Cardiac septum (tissue), 1 donor: ENCODE measurements around the gene SELENOK. TPM values are rescaled to one million over a fixed set of nuclear protein-coding genes. Genes with fewer than 3 reads are reported as not detected.

Experiments used
- DNase-seq: peaks from one replicate; pipeline ENCODE4 v3.0.0-alpha.2; 2020; ENCODE audit warnings: low spot score
- intact Hi-C: fragments of 100-400 bp; cut with DNase I; formaldehyde crosslinking; loops from one replicate; pipeline ENCODE4 v1.14.0; 2022
- total RNA-seq: library from RNA; stranded (reverse); fragmentation: NEBNext Ultra II Directional; extraction: Animal tissue kit (Norgen Biotek cat#: 25700); gene quantifications from one replicate; pipeline ENCODE4 v1.2.1, GENCODE V29; 2021
- donor health status: DM: no; HTN: no; CAD: no.

Gene SELENOK
- total RNA-seq, 1 donor from 2014 or later, result 89.3 TPM

DNA sequence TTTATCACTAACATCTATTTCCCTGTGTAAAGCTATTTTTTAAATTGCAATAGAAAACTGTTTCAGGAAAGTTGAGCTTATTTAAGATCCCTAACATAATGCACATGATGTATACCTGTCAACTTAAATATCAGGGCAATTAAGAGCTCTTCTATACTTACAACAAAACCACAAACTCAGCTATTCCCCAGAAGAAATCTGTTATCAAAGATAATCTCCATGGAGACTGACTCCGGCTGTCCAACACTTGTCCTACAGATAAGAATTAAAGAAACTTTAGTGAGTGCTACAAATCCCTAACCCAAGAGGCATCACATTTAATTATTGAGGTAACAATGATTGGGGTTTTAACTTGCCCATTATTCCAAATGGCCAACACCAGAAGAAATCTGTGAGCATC, 3.4 kb downstream of the SELENOK start:
- DNase-seq, result no peak

DNA sequence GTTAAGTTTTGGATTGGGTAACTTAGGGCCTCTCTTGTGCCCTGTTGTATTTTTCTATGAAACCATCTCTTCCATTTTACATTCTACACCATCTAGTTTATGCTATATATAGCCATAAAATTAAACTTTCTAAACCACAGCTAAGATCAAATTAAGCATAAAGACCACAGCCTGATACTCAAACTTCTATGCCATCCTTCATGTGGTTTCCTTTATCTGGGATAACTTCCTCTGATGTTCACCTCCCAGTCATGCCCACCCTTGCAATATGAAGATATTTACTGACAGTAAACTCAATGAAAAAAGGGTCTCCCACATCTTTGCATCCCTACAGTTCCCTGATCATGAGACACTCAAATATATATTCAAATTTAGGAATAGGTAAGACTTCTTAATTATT, 4.2 kb downstream of the SELENOK start:
- no peak for DNase-seq
- intact Hi-C loops, result no loop called here

More for the DNA sequence above, 3.4 kb downstream of the SELENOK start:
- intact Hi-C loops, result no loop called here

DNA sequence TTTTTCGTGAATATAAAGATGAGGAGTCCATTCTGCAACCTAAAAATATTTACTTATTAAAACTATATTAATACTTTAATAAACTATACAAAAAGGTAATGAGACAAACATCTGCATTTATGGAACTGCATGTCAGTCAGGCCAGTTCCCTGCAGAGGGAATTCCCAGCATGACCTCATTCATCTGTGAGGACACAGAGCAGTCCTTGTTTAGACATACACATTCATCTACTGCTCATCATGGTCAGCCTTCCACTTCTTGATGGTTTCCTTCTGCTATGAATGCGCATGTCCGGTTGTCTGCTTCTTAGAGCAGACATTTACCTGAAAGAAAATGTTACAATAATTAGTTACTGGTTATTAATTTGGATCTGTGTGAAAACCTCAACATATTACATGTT, 6.4 kb downstream of the SELENOK start:
- no peak for DNase-seq

DNA sequence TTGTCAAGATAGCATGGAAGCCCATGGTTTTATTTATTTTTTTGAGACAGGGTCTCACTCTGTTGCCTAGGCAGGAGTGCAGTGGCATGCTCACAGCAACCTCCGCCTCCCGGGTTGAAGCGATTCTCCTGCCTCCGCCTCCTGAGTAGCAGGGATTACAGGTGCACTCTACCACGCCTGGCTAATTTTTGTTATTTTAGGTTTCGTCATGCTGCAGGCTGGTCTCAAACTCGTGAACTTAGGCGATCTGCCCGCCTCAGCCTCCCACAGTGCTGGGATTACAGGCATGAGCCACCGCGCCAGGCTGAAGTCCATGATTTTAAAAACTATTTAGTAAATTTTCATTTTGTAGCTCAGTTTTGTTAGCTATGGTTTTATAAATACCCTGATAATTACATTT, 7.0 kb downstream of the SELENOK start:
- no peak for DNase-seq
- intact Hi-C loops, result loop anchor here (5.0 kb wide), 1 partner anchor 537 kb away; the partner anchor contains the start of gene DCP1A

More for the DNA sequence above, 6.4 kb downstream of the SELENOK start:
- intact Hi-C loops, result no loop called here

DNA sequence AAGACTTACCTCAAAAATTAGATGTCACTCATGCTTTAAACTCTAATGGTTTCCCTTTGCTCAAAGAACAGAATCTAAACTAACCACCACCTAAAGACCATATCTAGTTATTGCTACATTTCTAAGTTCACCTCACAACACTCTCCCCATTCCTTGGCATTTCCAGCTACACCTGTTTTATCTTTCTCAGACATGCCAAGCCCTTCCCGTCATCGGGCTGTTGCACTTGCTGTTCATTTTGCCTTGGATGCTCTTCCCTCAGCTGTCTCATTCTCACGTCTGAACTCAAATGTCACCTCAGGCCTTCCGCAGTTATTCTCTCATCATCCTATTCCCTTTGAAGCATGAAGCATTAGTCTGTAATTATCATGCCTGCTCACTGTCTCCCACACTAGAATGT, 8.7 kb downstream of the SELENOK start:
- intact Hi-C loops, result loop anchor here (5.0 kb wide), 1 partner anchor 536 kb away; the partner anchor contains the start of gene DCP1A
- DNase-seq, result no peak

DNA sequence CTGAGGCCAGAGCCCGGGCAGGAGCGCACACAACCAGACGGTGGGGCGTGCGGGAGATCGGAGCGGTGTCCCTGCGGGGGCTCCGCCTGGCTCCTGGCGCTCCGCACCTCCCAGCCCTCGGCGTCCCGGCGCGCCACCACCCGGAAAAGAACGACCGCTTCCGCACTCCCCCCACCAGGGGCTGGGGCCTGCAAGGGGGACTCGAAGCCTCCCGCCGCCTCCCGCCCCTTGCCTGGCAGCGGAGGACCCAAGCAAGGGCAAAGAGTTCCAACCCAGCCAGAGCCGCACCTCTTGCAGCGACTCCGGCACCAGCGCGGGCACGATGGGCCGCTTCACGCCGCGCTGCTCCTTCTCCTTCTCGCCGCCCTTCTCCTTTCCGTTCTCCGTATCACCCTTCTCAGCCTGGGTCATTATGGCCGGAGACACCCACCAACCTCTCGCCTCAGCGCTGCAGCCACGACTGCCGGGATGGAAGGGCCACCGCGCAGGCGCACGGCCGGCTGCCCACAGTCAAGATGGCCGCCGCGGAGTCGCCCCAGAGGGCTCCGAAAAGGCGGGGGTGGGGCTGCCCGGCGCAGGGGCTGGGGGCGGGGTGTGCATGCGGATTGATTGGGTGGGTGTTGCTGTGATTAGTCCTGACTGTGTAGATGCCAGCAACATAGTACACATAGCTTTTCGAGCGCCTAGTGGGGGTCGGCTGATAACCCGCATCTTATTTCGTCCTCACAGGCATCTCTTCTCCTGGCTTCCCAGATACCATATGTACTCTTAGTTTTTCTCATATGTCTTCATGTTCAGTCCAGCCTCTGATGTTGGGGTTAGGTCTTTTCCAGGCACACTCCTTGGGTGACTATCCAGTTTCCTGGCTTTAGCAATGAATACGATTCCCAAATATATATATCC, 9.7 kb downstream of the SELENOK start, which contains the start of gene ACTR8:
TSS of gene ACTR8 (minus strand) at position 462 of the 903 bp plus-strand sequence. CDS start at position 411, 51 bp downstream.
- peak; percentile 95 for DNase-seq
- intact Hi-C loops, result loop anchor here (1.0 to 5.0 kb wide), 2 partner anchors 9 to 535 kb away; partner anchors contain the start of genes DCP1A and SELENOK

DNA sequence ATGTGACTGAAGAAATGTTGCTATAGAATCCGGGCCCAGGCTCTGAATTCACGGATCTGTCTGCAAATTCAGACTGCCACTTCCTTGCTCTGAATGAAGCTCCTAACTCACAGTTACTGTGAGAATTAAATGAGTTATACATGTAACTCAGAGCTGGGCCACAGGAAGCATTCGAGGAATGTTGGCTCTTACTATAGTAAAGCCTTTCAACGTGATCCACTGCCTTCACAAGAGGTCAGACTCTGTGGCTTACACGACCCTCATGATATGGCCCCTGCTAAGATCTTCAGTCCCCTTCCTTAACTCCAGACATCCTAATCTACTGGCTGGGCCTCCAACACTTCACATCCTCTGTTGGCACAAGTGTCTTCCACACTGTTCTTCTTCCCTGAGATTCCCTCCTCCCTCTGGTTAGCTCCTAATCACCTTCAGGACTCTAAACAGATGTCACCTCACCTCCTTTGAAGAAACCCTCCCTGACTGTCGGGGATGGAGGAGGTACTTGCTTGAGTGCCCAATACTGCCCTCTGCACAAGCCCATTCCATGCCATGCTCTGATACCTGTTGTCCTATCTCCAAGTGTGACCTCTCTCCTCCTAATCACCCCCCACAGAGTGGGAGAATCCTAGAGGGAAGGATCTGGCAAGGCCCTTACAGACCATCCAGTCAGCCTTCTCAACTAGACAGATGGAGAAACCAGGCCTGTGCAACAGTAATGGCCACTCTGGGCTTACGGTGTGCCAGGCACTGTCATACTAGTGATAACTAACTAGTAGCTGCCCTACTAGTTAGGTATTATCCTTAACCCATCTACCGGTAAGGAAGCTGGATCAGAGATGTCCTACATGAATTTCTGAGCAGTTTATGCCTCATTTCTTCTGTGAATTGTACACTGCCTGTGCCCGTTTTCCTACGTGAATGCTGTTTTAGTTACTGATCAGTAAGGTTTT, 11.0 kb downstream of the SELENOK start:
- intact Hi-C loops, result loop anchor here (5.0 kb wide), 1 partner anchor 533 kb away; the partner anchor contains the start of gene DCP1A
- DNase-seq, result no peak

DNA sequence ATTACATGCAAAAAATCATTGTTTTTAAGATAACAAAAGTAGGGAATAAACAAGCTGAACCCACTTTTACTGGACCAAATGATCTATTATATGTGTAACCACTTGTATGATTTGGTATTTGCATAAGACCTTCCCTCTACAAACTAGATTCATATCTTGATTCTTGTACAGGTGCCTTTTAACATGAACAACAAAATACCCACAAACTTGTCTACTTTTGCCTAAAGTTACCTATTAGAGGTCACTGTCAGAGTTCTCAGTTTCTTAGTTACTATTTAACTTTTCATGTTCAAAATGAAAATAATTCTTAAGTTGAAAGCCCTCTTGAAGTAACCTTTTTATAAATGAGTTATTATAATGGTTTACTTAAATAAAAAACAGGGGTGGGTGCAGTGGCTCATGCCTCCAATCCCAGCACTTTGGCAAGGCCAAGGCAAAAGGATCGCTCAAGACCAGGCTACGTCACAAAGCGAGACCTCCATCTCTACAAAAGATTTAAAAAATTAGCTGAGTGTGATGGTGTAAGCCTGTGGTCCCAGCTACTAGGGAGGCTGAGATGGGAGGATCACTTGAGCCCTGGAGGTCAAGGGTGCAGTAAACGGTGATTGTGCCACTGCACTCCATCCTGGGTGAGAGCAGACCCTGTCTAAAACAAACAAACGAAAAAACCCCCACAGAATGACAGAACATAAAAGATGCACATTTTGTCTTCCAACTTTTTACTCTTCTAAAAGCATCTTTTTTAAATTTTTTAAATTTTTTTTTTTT, 25.7 kb downstream of the SELENOK start:
- intact Hi-C loops, result no loop called here
- DNase-seq, result no peak

DNA sequence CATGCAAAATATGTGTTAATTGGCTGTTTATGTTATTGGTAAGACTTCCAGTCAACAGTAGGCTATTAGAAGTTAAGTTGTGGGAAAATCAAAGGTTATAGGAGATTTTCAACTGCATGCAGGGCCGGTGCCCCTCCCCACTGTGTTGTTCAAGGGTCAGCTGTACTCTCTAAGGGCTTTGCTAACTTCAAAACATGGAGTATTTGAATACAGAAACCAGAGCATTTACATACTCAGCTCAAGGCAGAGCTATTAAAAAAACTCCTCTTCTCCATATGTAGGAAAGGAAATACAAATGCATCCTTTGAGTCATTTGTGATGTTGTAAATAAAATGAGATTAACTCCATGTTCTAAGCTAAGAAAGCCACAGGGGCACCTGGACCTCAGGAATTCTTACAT, 28.5 kb downstream of the SELENOK start:
- intact Hi-C loops, result no loop called here
- DNase-seq, result no peak

DNA sequence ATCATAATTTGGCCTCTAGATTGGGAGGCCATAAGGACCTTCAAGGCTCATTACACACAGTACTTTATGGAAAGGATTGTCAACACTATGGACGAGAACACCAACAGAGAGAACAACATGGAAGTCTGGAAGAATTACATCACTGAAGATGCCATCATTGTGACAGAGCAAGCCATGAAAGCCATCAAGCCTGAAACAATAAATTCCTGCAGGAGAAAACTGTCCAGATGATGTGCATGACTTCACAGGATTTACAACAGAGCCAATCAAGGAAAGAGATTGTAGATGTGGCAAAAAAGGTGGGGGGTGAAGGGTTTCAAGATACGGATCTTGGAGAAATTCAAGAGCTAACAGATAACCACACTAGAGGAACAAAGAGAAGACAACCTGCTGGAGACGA, 29.4 kb downstream of the SELENOK start:
- intact Hi-C loops, result no loop called here
- no peak for DNase-seq

DNA sequence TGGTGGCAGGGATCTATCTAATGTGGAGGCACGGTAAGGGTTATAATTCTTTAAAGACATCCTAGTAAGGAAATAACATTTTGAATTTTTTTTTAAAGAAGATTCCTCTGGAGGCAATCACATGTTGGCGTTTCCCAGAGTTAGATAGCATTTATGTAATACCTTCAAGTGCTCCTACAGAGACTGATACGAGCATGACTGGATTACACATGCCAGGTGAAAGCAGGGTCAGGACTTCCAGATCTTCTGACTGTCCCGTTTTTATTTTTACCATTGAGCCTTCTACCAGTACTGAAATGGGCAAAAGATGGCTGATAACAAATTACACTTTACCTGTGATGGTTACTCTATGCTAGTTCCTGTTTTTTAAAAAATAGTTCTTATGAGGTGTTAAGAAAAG, 31.5 kb downstream of the SELENOK start:
- DNase-seq, result no peak
- intact Hi-C loops, result no loop called here

DNA sequence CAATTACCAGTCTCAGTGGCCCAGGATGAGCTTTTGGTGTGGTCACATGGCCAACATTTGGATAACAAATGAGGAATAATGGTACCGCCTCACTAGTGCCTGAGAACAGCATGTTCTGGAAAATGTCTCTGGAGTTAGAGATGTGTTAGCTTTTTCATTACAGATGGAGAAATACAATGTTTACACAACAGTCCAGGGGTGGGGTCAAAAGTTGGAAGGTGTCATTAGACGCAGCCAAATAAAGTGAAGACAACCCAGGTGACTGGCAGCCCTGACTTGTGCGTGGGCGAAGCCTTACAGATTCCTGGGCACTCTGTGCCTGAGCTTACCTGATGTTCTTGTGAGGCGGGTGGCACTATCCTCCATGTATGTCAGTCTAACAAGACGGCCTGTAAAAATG, 32.5 kb downstream of the SELENOK start:
- intact Hi-C loops, result no loop called here
- no peak for DNase-seq

DNA sequence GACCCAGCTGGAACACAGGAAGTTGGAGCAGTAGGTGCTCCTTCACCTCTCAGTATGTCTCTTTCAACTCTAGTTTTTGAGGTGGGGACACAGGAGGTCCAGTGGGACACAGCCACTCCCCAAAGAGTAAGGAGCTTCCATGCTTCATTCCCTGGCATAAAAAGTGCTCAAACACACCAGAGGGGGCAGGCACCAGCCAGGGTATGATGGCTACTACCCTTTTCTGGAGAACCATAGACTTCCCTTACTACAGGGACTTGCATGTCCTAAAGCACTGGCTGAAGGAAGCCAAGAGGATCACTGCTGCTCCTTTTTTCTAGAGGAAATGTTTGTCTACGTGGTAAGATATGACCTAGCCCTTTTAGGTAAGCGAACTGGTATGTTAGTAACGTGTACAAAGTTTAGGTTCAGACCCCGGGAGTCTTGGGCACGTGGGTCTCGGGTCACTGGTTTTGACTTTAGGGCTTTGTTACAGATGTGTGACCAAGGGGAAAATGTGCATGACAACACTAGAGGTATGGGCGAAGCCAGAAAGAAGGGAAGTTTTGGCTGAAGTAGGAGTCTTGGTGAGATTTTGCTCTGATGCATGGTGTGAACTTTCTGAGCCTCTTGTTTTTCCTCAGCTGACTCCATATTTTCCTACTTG, 33.4 kb downstream of the SELENOK start:
- DNase-seq, result no peak
- intact Hi-C loops, result no loop called here

DNA sequence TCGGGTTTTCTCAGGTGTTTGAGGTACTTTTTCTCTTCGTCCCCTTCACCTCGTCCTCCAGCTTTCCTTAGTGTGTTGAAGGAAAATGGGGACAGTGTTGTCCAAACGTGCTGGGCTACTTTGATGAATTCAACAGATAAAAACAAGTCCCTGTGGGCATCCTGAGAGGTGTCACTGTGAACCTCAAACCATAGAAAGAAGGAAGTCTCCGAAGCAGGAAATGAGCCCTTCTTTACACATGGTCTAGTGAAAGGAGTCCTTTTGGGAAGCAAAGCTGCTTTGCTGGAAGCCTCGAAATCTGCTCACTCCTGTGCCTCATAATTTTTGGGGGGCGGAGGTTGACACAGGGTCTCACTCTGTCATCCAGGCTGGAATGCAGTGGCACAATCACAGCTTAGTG, 34.7 kb downstream of the SELENOK start:
- intact Hi-C loops, result no loop called here
- DNase-seq, result no peak

DNA sequence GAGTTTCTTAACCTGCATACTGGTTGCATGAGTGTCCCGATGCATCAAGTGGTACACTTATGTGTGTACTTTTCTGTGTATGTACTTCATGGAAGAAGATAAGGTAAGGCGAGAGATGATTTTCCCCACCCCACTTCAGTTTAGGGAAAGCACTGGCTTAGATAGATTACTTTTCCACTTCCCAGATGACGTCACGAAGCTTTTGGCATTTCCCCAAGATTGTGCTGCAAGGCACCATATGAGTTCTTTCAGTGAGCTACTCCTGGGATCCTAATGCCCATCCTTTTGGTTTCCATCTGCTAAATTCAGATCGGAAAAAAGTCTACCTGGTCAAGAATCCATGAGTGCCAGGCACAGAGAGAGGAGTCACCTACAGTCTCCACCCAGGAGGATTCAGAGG, 40.8 kb downstream of the SELENOK start:
- intact Hi-C loops, result no loop called here
- DNase-seq, result no peak

DNA sequence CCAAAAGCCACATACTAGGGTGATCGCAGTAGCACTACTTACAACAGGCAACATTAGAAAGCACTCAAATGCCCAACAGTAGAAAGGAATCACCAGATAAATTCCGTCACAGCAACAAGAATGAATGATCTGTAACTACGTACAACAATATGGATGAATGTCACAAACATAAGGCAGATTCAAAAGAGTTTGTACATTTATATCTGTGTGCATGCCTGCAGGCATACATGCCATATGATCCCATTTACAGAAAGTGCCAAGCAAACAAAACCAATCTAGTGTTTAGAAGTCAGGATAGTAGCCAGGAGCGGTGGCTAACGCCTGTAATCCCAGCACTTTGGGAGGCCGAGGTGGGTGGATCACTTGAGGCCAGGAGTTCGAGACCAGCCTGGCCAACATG, 41.7 kb downstream of the SELENOK start:
- intact Hi-C loops, result no loop called here
- no peak for DNase-seq

DNA sequence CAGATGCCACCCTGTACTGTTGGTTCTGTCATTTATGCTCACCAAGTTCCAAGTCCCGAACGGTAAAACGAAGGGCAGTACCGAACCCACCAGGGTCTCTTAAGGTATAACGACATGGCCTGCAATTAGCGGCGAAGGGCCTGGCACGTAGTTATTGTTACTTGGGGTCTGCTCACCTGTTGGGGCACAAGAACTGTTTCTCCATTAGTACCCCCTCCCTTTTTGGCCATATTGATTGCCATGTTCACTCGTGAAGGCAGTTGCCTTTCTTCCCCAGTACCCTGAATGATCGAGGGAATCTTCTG, 44.9 kb downstream of the SELENOK start:
- intact Hi-C loops, result no loop called here
- DNase-seq, result no peak

DNA sequence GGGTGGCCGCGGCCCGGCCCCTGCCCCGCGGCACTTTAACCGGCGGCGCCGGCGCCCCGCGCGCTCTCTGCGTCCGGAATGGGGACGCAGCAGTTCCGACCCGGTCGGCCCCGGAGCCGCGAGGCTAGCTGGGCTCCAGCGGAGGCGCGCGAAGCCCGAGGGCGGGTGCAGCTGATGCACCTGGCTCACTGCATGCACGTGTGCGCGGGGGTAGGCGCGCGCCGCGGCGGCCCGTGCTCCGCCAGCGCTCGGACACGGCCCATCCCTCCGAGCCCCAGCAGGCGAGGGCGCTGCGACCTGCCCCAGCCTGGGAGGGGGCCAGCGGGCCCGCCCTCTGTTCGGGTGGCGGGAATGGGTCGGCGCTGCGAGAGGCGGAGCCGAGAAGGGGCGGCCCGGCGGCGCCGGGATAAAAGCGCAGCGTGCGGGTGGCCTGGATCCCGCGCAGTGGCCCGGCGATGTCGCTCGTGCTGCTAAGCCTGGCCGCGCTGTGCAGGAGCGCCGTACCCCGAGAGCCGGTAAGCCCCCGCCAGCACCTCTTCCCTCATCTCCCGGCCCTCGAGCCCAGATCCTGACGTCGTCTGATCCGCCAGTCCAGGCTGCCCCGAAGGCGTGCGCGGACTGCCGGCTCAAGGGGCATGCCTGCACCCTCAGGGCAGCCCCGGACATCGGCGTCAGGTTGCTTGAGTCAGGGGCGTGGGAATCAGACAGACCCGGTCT, 45.4 kb downstream of the SELENOK start, which contains the start of the genes CHDH and IL17RB:
TSS of gene CHDH (minus strand) at position 286 of the 717 bp plus-strand sequence. CDS start 22,411 bp downstream, outside the sequence.
TSS of gene IL17RB (plus strand) at position 435 of the 717 bp plus-strand sequence. CDS start at position 456, 21 bp downstream.
- intact Hi-C loops, result no loop called here
- DNase-seq, result peak; percentile 74
